ENCODE results near the gene CTSZ. TPM values are rescaled to one million over a fixed set of nuclear protein-coding genes. Genes with fewer than 3 reads are reported as not detected.

The CTSZ gene
- total RNA-seq, 1 donor from 2014 or later: 23.8 TPM

Other genes starting within 250 kb of the CTSZ start
- gene GNAS-AS1, start 156.4 kb downstream of the CTSZ start, total RNA-seq: 0.64 TPM
- gene GNAS, start 154.5 kb downstream of the CTSZ start, total RNA-seq: 361 TPM
- 35.8 TPM for gene NELFCD, start 26.0 kb downstream of the CTSZ start, total RNA-seq
- gene TUBB1, start 12.2 kb upstream of the CTSZ start, total RNA-seq: not detected
- 60.8 TPM for gene ATP5F1E, start 25.1 kb upstream of the CTSZ start, total RNA-seq
- 62.5 TPM for gene PRELID3B, start 35.5 kb upstream of the CTSZ start, total RNA-seq
- gene ZNF831, start 156.6 kb upstream of the CTSZ start, total RNA-seq: 0.28 TPM